H9 (cell line): ENCODE results near the gene IL6ST. TPM values are rescaled to one million over a fixed set of nuclear protein-coding genes. Genes with fewer than 3 reads are reported as not detected.
A peak's percentile ranks its signal among the peaks of the same experiment; 100 is the strongest.

Source experiments
- DNase-seq: peaks from one replicate; pipeline ENCODE4 v3.0.0-alpha.2; 2017
- H2AFZ ChIP-seq: one replicate; pipeline ENCODE4 v1.6.1; 2013; ENCODE audit warnings: mild to moderate bottlenecking, low read length, control low read depth, moderate library complexity
- H2AK5ac ChIP-seq: 2 replicates; pipeline ENCODE4 v1.6.1; 2013; ENCODE audit warnings: low read length, control low read depth, mixed read lengths; ENCODE audit not compliant: insufficient read length
- H2BK120ac ChIP-seq: one replicate; pipeline ENCODE4 v1.6.1; 2013; ENCODE audit warnings: low read depth, mild to moderate bottlenecking, low read length, control low read depth, inconsistent platforms; ENCODE audit not compliant: poor library complexity, severe bottlenecking
- H2BK12ac ChIP-seq: 2 replicates; pipeline ENCODE4 v1.6.1; 2013; ENCODE audit warnings: low read length, control low read depth, mixed read lengths, low read depth; ENCODE audit not compliant: insufficient read length
- H2BK15ac ChIP-seq: 2 replicates; pipeline ENCODE4 v1.6.1; 2013; ENCODE audit warnings: low read depth, low read length, control low read depth
- H2BK20ac ChIP-seq: one replicate; pipeline ENCODE4 v1.6.1; 2013; ENCODE audit warnings: low read depth, mild to moderate bottlenecking, low read length, control low read depth, inconsistent platforms; ENCODE audit not compliant: poor library complexity, severe bottlenecking
- H2BK5ac ChIP-seq: 2 replicates; pipeline ENCODE4 v1.6.1; 2013; ENCODE audit warnings: low read length, control low read depth, mixed read lengths; ENCODE audit not compliant: insufficient read length
- H3K14ac ChIP-seq: 2 replicates; pipeline ENCODE4 v1.6.1; 2013; ENCODE audit warnings: low read length, control low read depth; ENCODE audit not compliant: insufficient read depth
- H3K18ac ChIP-seq: 2 replicates; pipeline ENCODE4 v1.6.1; 2013; ENCODE audit warnings: low read depth, mild to moderate bottlenecking, mixed read lengths, low read length, control low read depth; ENCODE audit not compliant: insufficient read length
- H3K23ac ChIP-seq: 2 replicates; pipeline ENCODE4 v1.6.1; 2013; ENCODE audit warnings: low read length, control low read depth, mixed read lengths, low read depth; ENCODE audit not compliant: insufficient read length
- H3K23me2 ChIP-seq: 2 replicates; pipeline ENCODE4 v1.6.1; 2013; ENCODE audit warnings: low read depth, mild to moderate bottlenecking, mixed read lengths, low read length, control low read depth; ENCODE audit not compliant: insufficient read length, poor library complexity, severe bottlenecking
- H3K27ac ChIP-seq: 2 replicates; pipeline ENCODE4 v1.5.1; 2013; ENCODE audit warnings: low read length, control low read depth, mixed read lengths, low read depth; ENCODE audit not compliant: insufficient read length
- H3K27me3 ChIP-seq: 2 replicates; pipeline ENCODE4 v1.6.1; 2013; ENCODE audit warnings: low read length, control low read depth, inconsistent platforms; ENCODE audit not compliant: insufficient read depth
- H3K4ac ChIP-seq: 2 replicates; pipeline ENCODE4 v1.6.1; 2013; ENCODE audit warnings: low read depth, mild to moderate bottlenecking, control low read depth, inconsistent platforms, low read length, moderate library complexity
- H3K4me1 ChIP-seq: 2 replicates; pipeline ENCODE4 v1.6.1; 2013; ENCODE audit warnings: low read length, control low read depth, inconsistent platforms; ENCODE audit not compliant: insufficient read depth
- H3K4me2 ChIP-seq: 2 replicates; pipeline ENCODE4 v1.6.1; 2013; ENCODE audit warnings: low read length, control low read depth, mixed read lengths; ENCODE audit not compliant: insufficient read length, insufficient read depth
- H3K56ac ChIP-seq: 2 replicates; pipeline ENCODE4 v1.6.1; 2013; ENCODE audit warnings: low read depth, mild to moderate bottlenecking, mixed read lengths, low read length, control low read depth; ENCODE audit not compliant: insufficient read length
- H3K79me1 ChIP-seq: 2 replicates; pipeline ENCODE4 v1.6.1; 2013; ENCODE audit warnings: low read depth, mild to moderate bottlenecking, moderate library complexity, low read length, control low read depth, inconsistent platforms; ENCODE audit not compliant: insufficient read depth, poor library complexity, severe bottlenecking
- H3K79me2 ChIP-seq: 2 replicates; pipeline ENCODE4 v1.6.1; 2013; ENCODE audit warnings: low read length, control low read depth, inconsistent platforms; ENCODE audit not compliant: insufficient read depth
- H3K9ac ChIP-seq: 2 replicates; pipeline ENCODE4 v1.6.1; 2013; ENCODE audit warnings: low read length, control low read depth, mixed read lengths; ENCODE audit not compliant: insufficient read length; ENCODE audit errors: extremely low read depth
- H3K9me3 ChIP-seq: one replicate; pipeline ENCODE4 v1.6.1; 2013; ENCODE audit warnings: low read depth, low read length, inconsistent platforms; ENCODE audit not compliant: control insufficient read depth
- H3T11ph ChIP-seq: one replicate; pipeline ENCODE4 v1.6.1; 2013; ENCODE audit warnings: mild to moderate bottlenecking, low read length, control low read depth, inconsistent platforms
- H4K20me1 ChIP-seq: one replicate; pipeline ENCODE4 v1.6.1; 2013; ENCODE audit not compliant: control insufficient read depth, insufficient read length, insufficient read depth
- H4K5ac ChIP-seq: 2 replicates; pipeline ENCODE4 v1.6.1; 2013; ENCODE audit warnings: low read depth, mild to moderate bottlenecking, mixed read lengths, low read length, control low read depth; ENCODE audit not compliant: insufficient read length
- H4K8ac ChIP-seq: replicated peaks from 2 replicates; pipeline ENCODE4 v1.6.1; 2013; ENCODE audit warnings: low read length, control low read depth, mixed read lengths, low read depth; ENCODE audit not compliant: insufficient read length
- H4K91ac ChIP-seq: 2 replicates; pipeline ENCODE4 v1.6.1; 2013; ENCODE audit warnings: low read depth, mild to moderate bottlenecking, moderate library complexity, mixed read lengths, low read length, control low read depth; ENCODE audit not compliant: insufficient read length
- H3K27ac Mint-ChIP-seq, 3 experiments: 2 replicates in 2 of 3; 3 replicates in 1 of 3; pipeline ENCODE4 v1.8.0; 2020 to 2021; ENCODE audit warnings: mixed read lengths in 3 of 3, mild to moderate bottlenecking in 1 of 3, moderate library complexity in 1 of 3
- H3K27me3 Mint-ChIP-seq: 2 replicates; pipeline ENCODE4 v1.8.0; 2021; ENCODE audit warnings: low read depth, mild to moderate bottlenecking, moderate library complexity, mixed read lengths
- H3K36me3 Mint-ChIP-seq, 3 experiments: 2 replicates in 2 of 3; 3 replicates in 1 of 3; pipeline ENCODE4 v1.8.0; 2020 to 2021; ENCODE audit warnings: low read depth in 3 of 3, mixed read lengths in 3 of 3; ENCODE audit not compliant: insufficient read depth in 1 of 3
- H3K4me1 Mint-ChIP-seq, 2 experiments: 2 replicates each; pipeline ENCODE4 v1.8.0; 2020; ENCODE audit warnings: mixed read lengths in 2 of 2
- H3K4me3 Mint-ChIP-seq, 2 experiments: 2 replicates in 1 of 2; 3 replicates in 1 of 2; pipeline ENCODE4 v1.8.0; 2020 to 2021; ENCODE audit warnings: mild to moderate bottlenecking in 2 of 2, mixed read lengths in 2 of 2, moderate library complexity in 1 of 2
- H3K9me3 Mint-ChIP-seq, 2 experiments: 2 replicates in 1 of 2; 3 replicates in 1 of 2; pipeline ENCODE4 v1.8.0; 2020; ENCODE audit warnings: mild to moderate bottlenecking in 2 of 2, mixed read lengths in 2 of 2, moderate library complexity in 1 of 2
- WGBS: extraction: QIAGEN DNeasy Blood & Tissue Kit; methylation state at CpG from one replicate; pipeline ENCODE4 v1.1.7; 2013; ENCODE audit warnings: missing lambda C conversion rate, low lambda C conversion rate, mixed read lengths; ENCODE audit not compliant: insufficient read length; ENCODE audit errors: extremely low coverage; 5-methylcytosine and 5-hydroxymethylcytosine counted together
- total RNA-seq: library from RNA; stranded (reverse); gene quantifications from 2 replicates; pipeline ENCODE4 v1.2.1, GENCODE V29; 2021
- TF ChIP-seq, protein P1 (sequence below): fragments of 200-600 bp; sonication (generic); conservative IDR thresholded peaks from 3 replicates; pipeline ENCODE4 v1.8.0; 2021; ENCODE audit warnings: antibody characterized with exemption, mild to moderate bottlenecking

The IL6ST gene
- total RNA-seq, 1 experiment from 2014 or later, result 11.1 TPM

GRCh38 chr5:55929020-55929799, 65.6 kb downstream of the IL6ST start:
- H4K8ac ChIP-seq, result no peak overlapping the region
- no peaks in the 10 kb centered on the region for H3K79me2 ChIP-seq
- WGBS, result no CpG with 5 or more reads among the region's 12 CpGs
- H3K9ac ChIP-seq, result no peak overlapping the region
- no peak overlapping the region for H2BK120ac ChIP-seq
- H3K23ac ChIP-seq, result no peak overlapping the region
- TF ChIP-seq, protein P1, sequence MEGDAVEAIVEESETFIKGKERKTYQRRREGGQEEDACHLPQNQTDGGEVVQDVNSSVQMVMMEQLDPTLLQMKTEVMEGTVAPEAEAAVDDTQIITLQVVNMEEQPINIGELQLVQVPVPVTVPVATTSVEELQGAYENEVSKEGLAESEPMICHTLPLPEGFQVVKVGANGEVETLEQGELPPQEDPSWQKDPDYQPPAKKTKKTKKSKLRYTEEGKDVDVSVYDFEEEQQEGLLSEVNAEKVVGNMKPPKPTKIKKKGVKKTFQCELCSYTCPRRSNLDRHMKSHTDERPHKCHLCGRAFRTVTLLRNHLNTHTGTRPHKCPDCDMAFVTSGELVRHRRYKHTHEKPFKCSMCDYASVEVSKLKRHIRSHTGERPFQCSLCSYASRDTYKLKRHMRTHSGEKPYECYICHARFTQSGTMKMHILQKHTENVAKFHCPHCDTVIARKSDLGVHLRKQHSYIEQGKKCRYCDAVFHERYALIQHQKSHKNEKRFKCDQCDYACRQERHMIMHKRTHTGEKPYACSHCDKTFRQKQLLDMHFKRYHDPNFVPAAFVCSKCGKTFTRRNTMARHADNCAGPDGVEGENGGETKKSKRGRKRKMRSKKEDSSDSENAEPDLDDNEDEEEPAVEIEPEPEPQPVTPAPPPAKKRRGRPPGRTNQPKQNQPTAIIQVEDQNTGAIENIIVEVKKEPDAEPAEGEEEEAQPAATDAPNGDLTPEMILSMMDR, result no peak
- DNase-seq, result no peak
- Mint-ChIP-seq H3K9me3 (no peaks in the 10 kb centered on the region), H3K36me3 (no peaks in the 10 kb centered on the region; a peak in 1 of 7 replicates), H3K27me3 (no peaks in the 10 kb centered on the region), H3K4me3 (no peak overlapping the region), H3K27ac (peak overlapping the region in 1 of 3 experiments; percentile 53; a peak in 2 of 7 replicates), H3K4me1 (peaks cover 0 to 2% of the 10 kb centered on the region in 2 experiments; a peak in 1 of 4 replicates)
- no peak overlapping the region for H3T11ph ChIP-seq
- no peak overlapping the region for H3K56ac ChIP-seq
- no peaks in the 10 kb centered on the region for H3K79me1 ChIP-seq
- H2AK5ac ChIP-seq, result no peak overlapping the region
- H3K27me3 ChIP-seq, result no peaks in the 10 kb centered on the region
- no peak overlapping the region; the same call in 1 of the 2 replicates for H3K14ac ChIP-seq
- no peaks in the 10 kb centered on the region for H3K9me3 ChIP-seq
- no peak overlapping the region for H4K91ac ChIP-seq
- H3K4me1 ChIP-seq, result no peaks in the 10 kb centered on the region
- H3K4me2 ChIP-seq, result no peak overlapping the region
- H4K5ac ChIP-seq, result no peak overlapping the region
- H4K20me1 ChIP-seq, result no peaks in the 10 kb centered on the region
- no peaks in the 10 kb centered on the region for H3K23me2 ChIP-seq
- H2BK12ac ChIP-seq, result no peak overlapping the region
- H3K4ac ChIP-seq, result no peak overlapping the region
- no peak overlapping the region for H2AFZ ChIP-seq
- no peak overlapping the region for H2BK15ac ChIP-seq
- H3K27ac ChIP-seq, result no peak overlapping the region
- no peak overlapping the region for H2BK20ac ChIP-seq
- no peak overlapping the region for H2BK5ac ChIP-seq
- H3K18ac ChIP-seq, result no peak overlapping the region
